GM19452 (cell line): ENCODE results near the gene ADNP.
"Not testable (repeated sequence)": the region's sequence is repeated elsewhere in the genome, so short reads cannot be mapped to it uniquely, and the experiment has no call there.

Experiments used
- ATAC-seq: cut with Tn5 transposase; IDR thresholded peaks from one replicate; pipeline ENCODE4 v1.9.1; 2021; ENCODE audit not compliant: unreplicated experiment

The ADNP gene

DNA sequence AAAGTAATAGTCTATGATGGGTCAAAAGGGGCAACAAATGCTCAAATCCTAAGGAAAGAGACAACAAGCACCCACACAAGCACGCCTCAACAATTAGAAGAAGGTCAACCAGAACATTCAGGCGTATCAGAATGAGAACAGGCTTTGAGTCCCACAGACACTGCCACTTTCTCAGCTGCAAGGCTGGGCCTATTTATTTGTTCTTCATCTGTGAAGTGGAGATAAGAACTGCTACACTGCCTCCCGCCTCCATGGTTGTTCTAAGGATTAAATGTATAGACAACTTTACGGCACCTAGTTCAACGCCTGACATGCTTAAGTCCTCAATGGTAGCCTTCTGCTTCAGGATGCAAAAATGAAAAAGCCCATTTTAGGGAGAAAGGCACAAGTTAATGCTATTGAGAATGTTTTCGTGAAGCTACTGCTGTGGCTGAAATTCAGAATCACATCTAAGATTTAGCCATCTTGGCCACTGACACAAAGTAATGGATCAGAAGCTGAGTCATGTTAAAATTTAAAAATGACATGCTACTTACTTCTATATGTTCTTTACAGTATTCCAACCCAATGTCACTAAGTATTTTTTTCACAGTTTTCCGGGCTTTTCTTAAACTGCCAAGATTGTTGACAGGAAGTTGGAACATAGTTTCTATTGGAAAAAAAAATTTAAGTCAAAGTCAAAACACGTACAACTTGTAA lies 27.7 kb downstream of the ADNP start:
- ATAC-seq: no peak

GRCh38 chr20:50901301-50901700 lies 29.9 kb downstream of the ADNP start:
- no peak for ATAC-seq

- no peak for ATAC-seq
These were observed 31.0 kb downstream of the ADNP start for GRCh38 chr20:50900261-50900660.

GRCh38 chr20:50898475-50898874 lies 32.8 kb downstream of the ADNP start:
- ATAC-seq: no peak

GRCh38 chr20:50895111-50895830 lies 36.0 kb downstream of the ADNP start:
- no peak for ATAC-seq

DNA sequence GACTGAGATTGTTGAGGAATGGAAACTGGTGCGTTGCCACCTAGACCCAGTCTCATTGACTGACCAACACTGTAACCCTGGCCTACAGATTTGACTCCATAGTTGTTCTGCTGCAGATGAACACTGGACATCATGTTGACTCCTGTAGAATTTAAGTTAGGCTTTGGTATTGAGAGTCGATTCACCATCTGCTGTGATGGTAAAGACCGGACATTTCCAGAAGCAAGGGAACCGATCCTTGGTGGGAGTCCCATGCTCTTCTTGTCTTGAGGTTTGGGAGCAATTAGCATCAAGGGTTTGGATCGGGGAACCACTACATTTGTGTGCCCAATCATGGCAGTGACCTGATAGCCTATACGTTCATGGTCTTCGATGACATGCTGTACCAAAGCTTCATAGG lies 37.6 kb downstream of the ADNP start:
- ATAC-seq: no peak

DNA sequence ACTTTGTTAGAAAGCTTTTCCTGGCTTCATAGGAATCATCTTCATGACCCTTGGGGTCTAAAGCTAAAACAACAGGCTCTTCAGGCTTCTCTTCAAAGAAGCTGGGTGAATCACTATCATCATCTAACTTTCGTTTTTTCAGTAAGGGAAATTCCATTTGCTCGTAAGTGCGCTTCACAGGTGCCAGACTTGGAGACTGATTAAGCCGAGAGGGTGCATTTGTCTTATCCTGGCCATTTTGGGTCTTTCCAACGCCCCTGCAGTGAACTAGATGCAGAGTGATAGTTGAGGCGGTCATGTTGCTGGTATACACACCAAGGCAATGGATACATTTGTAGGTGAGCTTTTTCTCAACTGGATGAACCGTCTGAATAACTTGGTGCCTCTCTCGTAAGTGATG lies 38.8 kb downstream of the ADNP start:
- ATAC-seq: no peak

- ATAC-seq: no peak
These were observed 40.1 kb downstream of the ADNP start for GRCh38 chr20:50891138-50891537.

GRCh38 chr20:50887576-50887975 lies 43.7 kb downstream of the ADNP start:
- no peak for ATAC-seq

- no peak for ATAC-seq
These were observed 45.0 kb downstream of the ADNP start for GRCh38 chr20:50886184-50886790.

DNA sequence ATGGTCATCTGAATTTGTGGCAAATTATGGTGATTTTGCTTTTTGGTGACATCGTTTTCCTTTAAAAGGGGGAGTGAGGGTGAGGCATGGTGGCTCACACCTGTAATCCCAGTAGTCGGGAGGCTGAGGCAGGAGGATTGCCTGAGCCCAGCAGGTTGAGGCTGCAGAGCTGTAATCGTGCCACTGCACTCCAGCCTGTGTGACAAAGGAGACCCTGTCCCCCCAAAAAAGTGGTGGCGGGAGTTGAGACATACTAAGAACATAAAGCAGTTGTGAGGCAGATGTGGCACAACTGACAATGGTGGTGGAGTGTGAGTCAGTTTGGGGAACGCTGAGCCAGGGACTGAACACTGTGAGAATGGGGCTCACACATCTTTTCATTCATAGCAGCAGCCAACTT lies 45.5 kb downstream of the ADNP start:
- ATAC-seq: no peak

GRCh38 chr20:50885068-50885467 lies 46.2 kb downstream of the ADNP start:
- no peak for ATAC-seq

- no peak for ATAC-seq
These were observed 47.4 kb downstream of the ADNP start for GRCh38 chr20:50883856-50884255.

DNA sequence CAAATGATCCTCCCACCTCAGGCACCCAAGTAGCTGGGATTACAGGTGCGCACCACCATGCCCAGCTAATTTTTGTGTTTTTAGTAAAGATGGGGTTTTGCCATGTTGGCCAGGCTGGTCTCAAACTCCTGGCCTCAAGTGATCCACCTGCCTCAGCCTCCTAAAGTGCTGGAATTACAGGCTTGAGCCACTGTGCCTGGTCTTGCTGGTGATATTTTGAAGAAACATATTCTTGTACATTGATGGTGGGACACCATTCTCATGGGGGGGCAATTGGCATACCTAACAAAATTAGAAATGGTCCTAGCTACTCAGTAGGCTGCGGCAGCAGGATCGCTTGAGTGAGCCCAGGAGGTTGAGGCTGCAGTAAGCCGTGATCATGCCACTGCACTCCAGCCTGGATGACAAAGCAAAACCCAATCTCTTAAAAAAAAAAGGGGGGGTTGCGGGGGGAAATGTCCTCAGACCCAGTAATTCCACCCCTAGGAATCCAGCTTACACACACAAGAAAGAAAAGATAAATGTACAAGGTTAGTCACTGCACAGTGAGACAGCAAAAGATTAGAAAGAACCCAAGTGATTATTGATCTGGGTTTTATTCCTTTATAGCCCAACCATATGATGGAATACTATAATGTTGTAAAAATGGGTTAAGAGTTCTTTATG lies 49.3 kb downstream of the ADNP start:
- not testable (repeated sequence) for ATAC-seq

DNA sequence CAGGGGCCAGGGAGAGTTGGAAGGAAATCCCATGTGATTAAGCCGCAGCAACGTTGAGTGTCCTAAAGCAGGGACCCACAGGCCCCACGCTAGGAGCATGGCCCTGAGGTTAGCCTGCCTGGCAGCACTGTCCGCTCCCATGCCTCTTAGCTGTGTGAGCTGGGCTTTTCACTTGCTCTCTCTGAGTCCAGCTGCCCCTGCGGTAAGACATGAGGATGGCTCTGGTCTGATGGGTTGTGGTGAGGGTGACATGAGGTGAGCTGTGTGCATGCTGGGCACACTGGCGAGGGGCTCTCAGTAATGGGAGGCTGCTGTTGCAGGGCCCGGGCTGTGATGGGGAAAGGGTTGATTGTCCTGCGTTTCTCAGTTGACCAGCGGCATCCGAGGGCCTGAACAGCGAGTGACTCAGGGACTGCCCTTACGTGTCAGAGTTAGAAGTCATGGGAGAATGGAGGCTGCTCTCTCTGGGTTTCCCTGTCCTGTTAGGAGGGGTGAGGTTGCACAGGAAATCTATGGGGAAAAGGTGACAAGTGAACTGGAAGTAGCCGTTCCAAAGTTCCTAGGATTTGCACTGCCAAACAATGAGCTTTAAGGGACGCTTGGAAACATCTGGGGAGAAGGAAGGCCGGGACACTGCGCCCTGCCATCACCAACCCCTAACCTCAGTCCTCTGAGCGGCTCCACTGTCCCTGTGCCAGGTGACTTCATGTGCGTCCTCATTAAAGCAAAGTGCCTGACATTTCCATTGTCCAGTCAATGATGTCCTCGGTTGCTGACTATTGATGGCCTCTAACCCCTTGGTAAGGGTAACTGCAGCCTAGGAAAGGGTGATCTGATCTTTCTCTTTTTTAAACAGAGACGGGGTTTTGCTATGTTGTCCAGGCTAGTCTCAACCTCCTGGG lies 51.3 kb downstream of the ADNP start:
- ATAC-seq: no peak

GRCh38 chr20:50877232-50877743 lies 53.9 kb downstream of the ADNP start:
- ATAC-seq: no peak

DNA sequence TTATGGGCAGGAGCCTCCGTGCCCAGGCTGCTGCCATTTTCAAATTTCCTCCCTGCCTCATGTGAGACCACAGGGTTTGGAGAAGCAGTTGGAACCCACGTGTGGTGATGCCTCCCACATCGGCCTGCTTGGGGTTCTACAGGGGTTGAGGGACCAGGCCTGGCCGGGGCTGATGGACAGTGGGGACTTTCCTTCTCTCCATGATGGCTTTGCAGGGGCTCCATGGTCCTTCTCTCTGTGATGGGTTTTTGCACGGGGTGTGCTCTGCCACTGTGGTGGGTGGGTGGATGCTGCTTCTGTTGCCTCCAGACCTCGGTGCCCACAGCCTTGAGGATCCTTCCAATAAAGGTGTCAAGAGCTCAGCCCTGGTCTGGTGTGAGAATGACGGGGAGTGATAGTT lies 54.4 kb downstream of the ADNP start:
- no peak for ATAC-seq

- no peak for ATAC-seq
These were observed 55.1 kb downstream of the ADNP start for GRCh38 chr20:50876063-50876685.

GRCh38 chr20:50874758-50875665 lies 56.2 kb downstream of the ADNP start:
- ATAC-seq: no peak
